Mucosa of rectum (tissue), 2 donors: Measurements from ENCODE around the gene YWHAQ.
"Not testable (repeated sequence)": the region's sequence is repeated elsewhere in the genome, so short reads cannot be mapped to it uniquely, and the experiment has no call there.

Source experiments
- H3K27ac ChIP-seq, 2 donors: one replicate each; pipeline ENCODE4 v1.7.0; 2013; ENCODE audit warnings: inconsistent platforms in 2 of 2, low read depth in 2 of 2, low read length in 2 of 2
- H3K27me3 ChIP-seq, 2 donors: one replicate each; pipeline ENCODE4 v1.7.0; 2013; ENCODE audit warnings: low read length in 2 of 2; ENCODE audit not compliant: control insufficient read depth in 2 of 2, insufficient read depth in 2 of 2
- H3K36me3 ChIP-seq, 2 donors: one replicate each; pipeline ENCODE4 v1.7.0; 2013; ENCODE audit warnings: low read length in 2 of 2; ENCODE audit not compliant: control insufficient read depth in 2 of 2, insufficient read depth in 2 of 2
- H3K4me1 ChIP-seq, 2 donors: one replicate each; pipeline ENCODE4 v1.7.0; 2013; ENCODE audit warnings: low read length in 2 of 2, mild to moderate bottlenecking in 1 of 2; ENCODE audit not compliant: control insufficient read depth in 2 of 2, insufficient read depth in 2 of 2
- H3K4me3 ChIP-seq, 2 donors: one replicate each; pipeline ENCODE4 v1.7.0; 2013; ENCODE audit warnings: low read length in 2 of 2
- H3K9ac ChIP-seq, 2 donors: one replicate each; pipeline ENCODE4 v1.7.0; 2013; ENCODE audit warnings: low read length in 2 of 2, low read depth in 1 of 2, mild to moderate bottlenecking in 1 of 2
- H3K9me3 ChIP-seq, 2 donors: one replicate each; pipeline ENCODE4 v1.7.0; 2013; ENCODE audit warnings: low read length in 2 of 2; ENCODE audit not compliant: control insufficient read depth in 2 of 2
- donor health status: healthy.
- donor health status: Normal muscosa, but diverticular disease.

The YWHAQ gene

DNA sequence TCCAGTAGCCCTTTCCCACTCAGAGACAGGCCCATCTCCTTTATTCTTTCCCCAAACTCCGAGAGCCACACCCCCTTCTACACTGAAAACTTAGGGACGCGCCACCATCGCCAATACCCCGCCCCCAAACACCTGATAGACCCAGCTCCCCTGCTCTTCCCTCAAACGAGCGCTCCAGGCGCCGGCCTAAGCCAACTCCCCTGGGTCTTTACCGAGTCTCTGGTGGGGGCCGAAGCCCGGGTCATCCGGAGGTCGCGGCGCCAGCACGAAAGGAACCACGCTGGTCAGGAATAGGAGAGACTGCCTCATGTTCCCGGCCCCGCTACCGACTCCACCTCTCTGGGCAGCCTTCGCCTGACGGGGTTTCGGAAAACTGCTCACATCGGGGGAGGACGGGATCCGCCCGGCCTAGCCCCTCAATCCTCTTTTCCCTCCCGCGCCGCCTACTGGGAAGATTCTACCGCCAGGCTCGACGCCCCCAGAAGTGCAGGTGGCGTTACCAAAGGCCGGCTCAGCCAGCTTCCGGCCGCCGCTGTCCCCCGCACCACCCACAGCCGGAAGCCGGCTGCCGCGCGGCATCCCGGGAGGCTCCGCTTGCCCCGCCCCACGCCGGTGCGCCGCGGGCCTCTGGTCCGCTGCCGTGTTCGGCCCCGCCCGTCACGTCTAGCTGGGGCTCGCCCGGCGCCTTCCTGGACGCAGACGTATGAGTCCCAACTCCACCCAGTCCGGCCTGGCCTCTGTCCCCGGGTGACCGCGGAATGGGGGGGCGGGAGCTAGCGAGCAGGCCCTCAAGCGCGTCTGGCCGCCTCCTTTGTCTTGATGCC, 75.3 kb downstream of the YWHAQ start, which contains the start of gene ADAM17:
Gene ADAM17, minus strand, starts transcription at position 534 of the 824 bp plus-strand sequence. Its CDS starts 225 bp downstream, at position 309.
- H3K36me3 ChIP-seq, result no peaks in the 10 kb centered on the region
- peak within 1 kb of the TSS; percentile 97 to 98 for H3K27ac ChIP-seq
- H3K4me1 ChIP-seq, result peaks cover 16 to 18% of the 10 kb centered on the region in 2 donors
- peak within 1 kb of the TSS; percentile 96 to 100 for H3K4me3 ChIP-seq
- H3K9me3 ChIP-seq, result no peaks in the 10 kb centered on the region
- H3K27me3 ChIP-seq, result no peaks in the 10 kb centered on the region
- peak within 1 kb of the TSS; percentile 95 to 97 for H3K9ac ChIP-seq

DNA sequence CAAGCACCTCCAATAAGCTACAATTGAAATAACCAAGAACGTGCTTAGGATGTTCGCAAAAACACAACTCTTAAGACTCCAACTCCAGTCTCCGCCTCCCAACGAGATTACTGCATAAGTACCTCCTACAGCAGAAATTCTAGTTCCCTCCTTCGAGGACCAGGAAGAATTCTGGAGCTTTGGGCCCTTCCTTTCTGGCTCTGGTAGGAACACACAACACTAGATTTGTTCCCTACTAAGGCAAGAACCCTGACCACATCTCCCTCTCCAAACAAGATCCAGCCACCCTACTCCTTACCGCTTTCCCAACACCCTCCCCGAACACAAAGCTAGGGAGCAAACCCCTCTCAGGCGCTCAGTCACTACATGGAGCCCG, 75.9 kb downstream of the YWHAQ start:
- H3K4me1 ChIP-seq, result peaks cover 16 to 18% of the 10 kb centered on the region in 2 donors
- H3K4me3 ChIP-seq, result peak overlapping the region; percentile 96 to 100
- no peaks in the 10 kb centered on the region for H3K27me3 ChIP-seq
- H3K36me3 ChIP-seq, result no peaks in the 10 kb centered on the region
- H3K9me3 ChIP-seq, result no peaks in the 10 kb centered on the region
- peak overlapping the region; percentile 95 to 97 for H3K9ac ChIP-seq
- peak overlapping the region; percentile 97 to 98 for H3K27ac ChIP-seq

DNA sequence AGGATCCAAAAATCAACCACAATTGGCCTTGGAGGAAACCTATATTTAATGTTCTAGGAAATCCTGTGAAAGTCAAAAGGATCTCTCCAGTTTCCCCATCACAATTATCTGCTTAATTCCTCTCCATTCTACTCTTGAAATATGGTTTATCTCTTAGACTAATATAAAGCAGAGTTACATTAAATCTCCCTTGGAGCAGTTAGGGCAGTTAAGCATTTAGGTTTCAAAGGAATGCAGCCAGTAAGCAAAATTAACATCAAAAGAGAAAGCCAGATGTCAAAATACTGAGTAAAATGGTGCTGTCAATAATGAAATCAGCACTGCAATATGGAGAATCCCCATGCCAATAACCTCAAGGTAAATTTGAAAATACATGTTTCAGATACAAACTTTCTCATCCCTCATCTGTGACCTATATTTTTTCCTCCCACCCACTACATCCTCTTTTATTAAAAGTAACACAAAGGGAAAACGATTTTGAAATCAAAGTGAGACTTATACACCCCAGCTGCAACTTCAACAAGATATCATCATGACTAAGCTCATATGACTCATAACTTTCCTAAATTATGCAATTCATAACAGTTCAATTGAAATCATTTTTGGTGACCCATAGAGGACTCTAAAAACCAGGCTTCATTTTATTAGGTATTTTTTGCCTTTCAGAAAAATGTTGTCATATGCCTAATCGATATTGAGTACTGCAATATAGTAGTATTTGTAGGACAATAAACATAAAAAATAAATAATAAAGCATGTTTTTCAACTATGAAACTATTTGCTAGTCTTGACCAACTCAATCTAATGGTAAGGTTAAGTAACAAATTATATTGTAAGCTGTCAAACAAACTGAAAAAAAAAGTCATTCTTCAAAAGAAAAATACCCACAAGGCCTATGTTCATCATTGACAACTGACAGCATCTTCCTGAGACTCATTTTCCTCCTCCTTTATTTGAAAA, 78.3 kb downstream of the YWHAQ start:
- Histone ChIP-seq H3K27ac (peak overlapping the region; percentile 25 to 26), H3K9ac (no peak overlapping the region)

DNA sequence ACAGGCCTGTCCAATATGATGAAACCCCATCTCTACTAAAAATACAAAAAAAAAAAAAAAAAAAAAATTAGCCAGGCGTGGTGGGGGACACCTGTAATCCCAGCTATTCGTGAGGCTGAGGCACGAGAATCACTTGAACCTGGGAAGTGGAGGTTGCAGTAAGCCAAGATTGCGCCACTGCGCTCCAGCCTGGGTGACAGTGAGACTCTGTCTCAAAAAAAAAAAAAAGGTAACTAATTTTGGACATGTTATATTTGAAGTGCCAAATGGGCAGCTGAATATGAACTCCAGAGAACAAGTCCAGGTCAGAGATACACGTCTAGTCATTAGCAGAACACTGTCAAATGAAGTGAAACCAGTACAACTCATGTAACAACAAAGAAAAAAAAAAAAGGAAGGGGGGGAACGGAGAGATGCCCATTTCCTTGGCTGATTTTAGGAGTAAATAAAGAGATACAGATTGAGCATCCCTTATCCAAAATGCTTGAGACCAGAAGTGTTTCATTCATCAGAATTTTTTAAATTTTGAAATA, 79.9 kb downstream of the YWHAQ start:
- H3K27ac ChIP-seq, H3K9me3 ChIP-seq, H3K4me3 ChIP-seq, H3K36me3 ChIP-seq, H3K9ac ChIP-seq, H3K27me3 ChIP-seq: not testable (repeated sequence)
- H3K4me1 ChIP-seq, result peaks cover 13 to 18% of the 10 kb centered on the region in 2 donors

More for the DNA sequence above, 78.3 kb downstream of the YWHAQ start:
- H3K36me3 ChIP-seq, result no peaks in the 10 kb centered on the region
- H3K9me3 ChIP-seq, result no peaks in the 10 kb centered on the region
- H3K27me3 ChIP-seq, result no peaks in the 10 kb centered on the region
- peaks cover 18% of the 10 kb centered on the region in 2 donors for H3K4me1 ChIP-seq
- H3K4me3 ChIP-seq, result no peak overlapping the region

DNA sequence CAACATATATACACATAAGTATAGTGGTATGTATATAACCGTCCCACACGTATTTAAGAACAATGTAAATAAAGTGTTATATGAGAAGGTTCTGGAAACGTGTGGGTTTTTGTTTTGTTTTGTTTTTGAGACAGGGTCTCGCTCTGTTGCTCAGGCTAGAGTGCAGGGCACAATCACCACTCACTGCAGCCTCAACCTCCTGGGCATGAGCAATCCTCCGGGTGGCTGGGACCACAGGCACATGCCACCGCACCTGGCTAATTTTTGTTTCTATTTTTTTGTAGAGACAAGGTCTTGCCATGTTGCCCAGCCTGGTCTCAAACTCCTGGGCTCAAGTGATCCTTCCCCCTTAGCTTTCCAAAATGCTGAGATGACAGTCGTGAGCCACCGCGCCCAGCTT, 81.4 kb downstream of the YWHAQ start:
- peaks cover 10 to 12% of the 10 kb centered on the region in 2 donors for H3K4me1 ChIP-seq

DNA sequence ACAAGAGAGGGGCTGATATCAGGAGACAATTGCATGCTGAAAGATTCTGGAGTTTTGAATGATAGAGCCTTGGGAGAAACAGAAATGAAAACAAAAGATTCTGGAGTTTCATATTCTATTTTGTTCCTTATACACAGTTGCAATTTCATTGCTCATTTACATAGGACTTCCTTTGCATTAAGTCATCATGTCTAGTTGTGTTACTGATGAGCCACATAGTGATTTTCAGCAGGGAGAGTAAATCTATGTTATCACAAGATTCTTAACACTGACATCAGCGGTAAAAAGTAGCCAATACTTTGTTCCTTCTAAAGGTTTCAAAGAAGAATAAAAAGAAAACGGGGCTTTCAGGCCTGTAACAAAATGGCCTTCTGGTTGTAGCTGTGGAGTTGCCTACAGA, 82.3 kb downstream of the YWHAQ start:
- Histone ChIP-seq H3K4me3 (no peak overlapping the region), H3K27me3 (no peaks in the 10 kb centered on the region), H3K9me3 (no peaks in the 10 kb centered on the region), H3K36me3 (no peaks in the 10 kb centered on the region), H3K9ac (no peak overlapping the region), H3K27ac (peak overlapping the region; percentile 1 to 24), H3K4me1 (peaks cover 2 to 7% of the 10 kb centered on the region in 2 donors)

More for the DNA sequence above, 81.4 kb downstream of the YWHAQ start:
- Histone ChIP-seq H3K36me3 (no peaks in the 10 kb centered on the region), H3K9ac (no peak overlapping the region), H3K27me3 (no peaks in the 10 kb centered on the region), H3K27ac (no peak overlapping the region), H3K4me3 (no peak overlapping the region), H3K9me3 (no peaks in the 10 kb centered on the region)

DNA sequence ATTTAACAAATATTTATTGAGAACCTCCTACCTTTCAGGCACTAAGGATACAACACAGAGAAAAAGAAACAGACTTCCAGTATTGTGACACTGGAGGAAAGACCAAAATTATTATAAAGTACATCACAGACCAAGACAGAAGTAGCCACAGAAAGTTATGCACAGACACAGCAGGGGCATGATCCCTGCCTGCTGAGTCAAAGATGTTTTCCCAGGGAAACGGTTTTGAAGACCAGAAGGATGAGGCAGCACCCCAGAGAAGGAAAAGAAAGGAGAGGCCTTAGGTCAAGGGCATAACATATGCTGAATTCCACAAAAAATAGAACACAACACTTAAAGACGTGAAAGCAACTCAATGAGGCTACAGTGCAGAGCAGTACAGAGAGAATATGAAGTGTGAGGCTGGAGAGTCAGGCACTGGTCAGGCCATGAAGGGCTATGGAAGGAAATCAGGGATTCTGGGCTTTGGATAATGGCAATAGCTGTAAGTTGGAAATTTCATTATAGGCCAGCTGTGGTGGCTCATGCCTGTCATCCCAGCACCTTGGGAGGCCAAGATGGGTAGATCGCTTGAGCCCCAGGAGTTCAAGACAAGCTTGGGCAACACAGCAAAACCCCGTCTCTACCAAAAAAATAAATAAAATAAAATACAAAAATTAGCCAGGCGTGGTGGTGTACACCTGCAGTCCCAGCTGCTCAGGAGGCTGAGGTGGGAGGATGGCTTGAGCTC, 83.4 kb downstream of the YWHAQ start:
- Histone ChIP-seq H3K4me3 (no peak overlapping the region), H3K9me3 (no peaks in the 10 kb centered on the region), H3K9ac (no peak overlapping the region), H3K4me1 (peaks cover 2 to 7% of the 10 kb centered on the region in 2 donors), H3K27me3 (no peaks in the 10 kb centered on the region), H3K36me3 (no peaks in the 10 kb centered on the region), H3K27ac (peak overlapping the region in 1 of 2 donors; percentile 24)

DNA sequence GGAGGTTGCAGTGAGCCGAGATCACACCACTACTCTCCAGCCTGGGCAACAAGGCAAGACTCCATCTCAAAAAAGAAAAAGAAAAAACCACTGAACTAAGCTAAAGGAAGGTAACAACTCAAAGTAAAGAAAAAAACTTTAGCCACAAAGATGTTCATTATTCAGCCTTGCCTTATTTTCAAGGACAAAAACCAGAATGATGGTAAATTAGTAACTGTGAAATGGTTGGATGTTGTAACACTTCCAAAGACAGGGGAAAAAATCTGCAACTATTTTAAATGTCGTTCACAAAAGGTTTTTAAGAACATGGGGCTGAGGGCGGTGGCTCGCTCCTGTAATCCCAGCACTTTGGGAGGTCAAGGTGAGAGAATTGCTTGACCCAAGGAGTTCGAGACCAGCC, 85.3 kb downstream of the YWHAQ start:
- Histone ChIP-seq H3K4me3 (no peak overlapping the region), H3K4me1 (peaks cover 0 to 2% of the 10 kb centered on the region in 2 donors), H3K9ac (no peak overlapping the region), H3K9me3 (no peaks in the 10 kb centered on the region), H3K27me3 (no peaks in the 10 kb centered on the region), H3K36me3 (no peaks in the 10 kb centered on the region), H3K27ac (no peak overlapping the region)

DNA sequence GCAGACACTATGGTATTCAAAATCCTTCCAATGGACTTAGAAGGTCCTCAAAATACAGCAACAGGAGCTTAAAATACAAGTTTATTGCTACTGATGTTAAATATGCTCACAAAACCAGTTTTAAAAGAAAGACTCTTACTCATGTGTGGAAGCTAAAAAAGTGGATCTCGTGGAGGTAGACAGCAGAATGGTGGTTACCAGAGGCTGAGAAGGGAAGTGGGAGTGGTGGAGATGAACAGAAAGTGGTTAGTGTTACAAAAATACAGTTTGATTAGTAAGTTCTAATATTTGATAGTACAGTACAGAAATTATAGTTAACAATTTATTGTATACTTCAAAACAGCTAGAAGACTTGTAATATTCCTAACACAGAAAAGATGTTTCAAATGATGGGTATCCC, 87.2 kb downstream of the YWHAQ start:
- Histone ChIP-seq H3K27ac (no peak overlapping the region), H3K4me3 (no peak overlapping the region), H3K4me1 (no peaks in the 10 kb centered on the region), H3K9me3 (no peaks in the 10 kb centered on the region), H3K27me3 (no peaks in the 10 kb centered on the region), H3K36me3 (no peaks in the 10 kb centered on the region), H3K9ac (no peak overlapping the region)
